NB4 (cell line): ENCODE results near the gene DDX42.

ENCODE experiments used
- DNase-seq: peaks from one replicate; pipeline ENCODE4 v3.0.0; 2010; ENCODE audit warnings: low read depth
- H3K4me3 ChIP-seq: one replicate; pipeline ENCODE4 v1.5.1; 2011; ENCODE audit warnings: mild to moderate bottlenecking, low read depth, low read length, moderate library complexity
- CTCF ChIP-seq: IDR thresholded peaks from one replicate; pipeline ENCODE4 v1.5.1; 2012; ENCODE audit warnings: low read depth, low read length
- MAX ChIP-seq: IDR thresholded peaks from 2 replicates; pipeline ENCODE4 v1.6.1; 2011; ENCODE audit warnings: low read depth, low read length
- MYC ChIP-seq: IDR thresholded peaks from 2 replicates; pipeline ENCODE4 v1.6.1; 2011; ENCODE audit warnings: low read depth, low read length
- POLR2A ChIP-seq: IDR thresholded peaks from 2 replicates; pipeline ENCODE4 v1.6.1; 2011; ENCODE audit warnings: mild to moderate bottlenecking; ENCODE audit not compliant: insufficient read length; ENCODE audit errors: extremely low read depth

Gene DDX42

GRCh38 chr17:63822537-63822936 lies 48.6 kb downstream of the DDX42 start:
- no peak overlapping the region for H3K4me3 ChIP-seq
- TF ChIP-seq MYC (no peak), POLR2A (no peak), CTCF (no peak), MAX (no peak)
- DNase-seq: no peak

GRCh38 chr17:63823659-63824331 lies 49.8 kb downstream of the DDX42 start:
- DNase-seq: no peak
- TF ChIP-seq CTCF (no peak), POLR2A (no peak), MAX (no peak), MYC (no peak)
- no peak overlapping the region for H3K4me3 ChIP-seq

- no peak for TF ChIP-seq POLR2A
- TF ChIP-seq CTCF: no peak
- TF ChIP-seq MYC: no peak
- TF ChIP-seq MAX: no peak
- H3K4me3 ChIP-seq: no peak overlapping the region
- DNase-seq: no peak
Observed at GRCh38 chr17:63824362-63824761, 50.4 kb downstream of the DDX42 start.

GRCh38 chr17:63826468-63827001 lies 52.6 kb downstream of the DDX42 start:
- DNase-seq: no peak
- TF ChIP-seq MYC (no peak), MAX (no peak), CTCF (no peak), POLR2A (no peak)
- H3K4me3 ChIP-seq: peak overlapping the region; percentile 98

- DNase-seq: peak; percentile 95
- peak within 1 kb of the TSS; percentile 98 for H3K4me3 ChIP-seq
- peak; percentile 85 for TF ChIP-seq POLR2A
- TF ChIP-seq MAX: peak; percentile 61; the same call in 1 of the 2 replicates
- peak; percentile 23 for TF ChIP-seq CTCF
- TF ChIP-seq MYC: peak; percentile 36; the same call in 1 of the 2 replicates
Observed at GRCh38 chr17:63827002-63827800, 53.2 kb downstream of the DDX42 start, which contains the start of the genes FTSJ3 and PSMC5. Gene FTSJ3, minus strand, starts transcription at chr17:63827663. Its CDS starts 761 bp downstream, at chr17:63826902. Gene PSMC5, plus strand, starts transcription at chr17:63827431. Its CDS starts 60 bp downstream, at chr17:63827491.
